Measurements from ENCODE around the gene GALNT15. TPM values are rescaled to one million over a fixed set of nuclear protein-coding genes. Genes with fewer than 3 reads are reported as not detected.

Gene GALNT15
- total and polyA plus RNA-seq, 2 of the 4 experiments (the other 2 are of a cell fraction), result 12.8 to 19.7 TPM

GRCh38 chr3:16262174-16262573 is 87.7 kb downstream of the GALNT15 start:
- H2BK5ac ChIP-seq (ENCODE audit: low read depth, low read length, poor library complexity, severe bottlenecking), result no peak overlapping the region
- no peak overlapping the region for H3K4me2 ChIP-seq (ENCODE audit: low read depth, low read length)
- H3K27ac ChIP-seq (ENCODE audit: insufficient read depth, low read length), result no peak overlapping the region
- no peaks in the 10 kb centered on the region for H3K9me3 ChIP-seq (ENCODE audit: control insufficient read depth, insufficient read depth, low read length)
- BruUV-seq (replicated peaks), result no TSS peak
- no peak overlapping the region for H2AK5ac ChIP-seq (ENCODE audit: low read depth, low read length)
- no peak overlapping the region for H2BK120ac ChIP-seq (ENCODE audit: low read depth, low read length)
- ChIA-PET POLR2A (ENCODE audit: unreplicated experiment) (no interaction called here), CTCF (no interaction called here)
- no peak overlapping the region for H2BK20ac ChIP-seq (ENCODE audit: low read depth, low read length)
- intact Hi-C loops (cut with micrococcal nuclease) (no loop called here), dilution Hi-C loops (cut with HindIII; ENCODE audit: low sequenced_read_pairs, unreplicated experiment) (no loop called here), in situ Hi-C loops (cut with MboI; ENCODE audit: low sequenced_read_pairs) (no loop called here)
- H3K56ac ChIP-seq (ENCODE audit: extremely low read depth, insufficient read depth, low read length), result no peak overlapping the region
- H4K5ac ChIP-seq (ENCODE audit: low read depth, low read length), result no peak overlapping the region
- ATAC-seq (ENCODE audit: low read depth) (no peak), DNase-seq (no peak)
- no peak overlapping the region for H2BK15ac ChIP-seq (ENCODE audit: low read depth, low read length)
- 88% methylated on average over 3 of the region's 4 CpGs; no CpG with 5 or more reads in 1 of the 2 experiments for WGBS, 2 experiments (ENCODE audit: extremely low coverage in 2 of 2, insufficient read length in 1 of 2)
- no peak overlapping the region for H4K91ac ChIP-seq (ENCODE audit: insufficient read depth, low read depth, low read length)
- TF ChIP-seq USF2 (IDR thresholded peaks at IDR 0.05; ENCODE audit: low read depth, low read length) (no peak), MAZ (IDR thresholded peaks at IDR 0.05; ENCODE audit: borderline replicate concordance, low read depth, low read length) (no peak)
- H3K14ac ChIP-seq (replicated peaks; ENCODE audit: low read depth, low read length), result no peak overlapping the region
- no peak overlapping the region for H3K18ac ChIP-seq (ENCODE audit: low read depth, low read length)
- H2AK9ac ChIP-seq (replicated peaks; ENCODE audit: low read depth, low read length, poor library complexity), result no peak overlapping the region
- peaks cover 5% of the 10 kb centered on the region for H3K36me3 ChIP-seq (ENCODE audit: control insufficient read depth, insufficient read depth, low read length)
- peaks cover 3% of the 10 kb centered on the region; the same call in 1 of the 2 replicates for H3K9me1 ChIP-seq (ENCODE audit: insufficient read depth, low read length)
- no peak overlapping the region for H3K4ac ChIP-seq (ENCODE audit: low read depth, low read length)
- no peaks in the 10 kb centered on the region for H3K4me1 ChIP-seq (ENCODE audit: control insufficient read depth, insufficient read depth, low read length)
- no peaks in the 10 kb centered on the region for H4K20me1 ChIP-seq (ENCODE audit: insufficient read depth, low read length)
- no peak overlapping the region for H4K8ac ChIP-seq (ENCODE audit: low read depth in 2 of 2, low read length in 2 of 2)
- no peak overlapping the region for H2AFZ ChIP-seq (replicated peaks; ENCODE audit: low read length, poor library complexity)
- H3K79me1 ChIP-seq (ENCODE audit: low read depth in 1 of 2, low read length in 2 of 2), result peaks cover 37 to 50% of the 10 kb centered on the region in 2 experiments
- H3K9ac ChIP-seq (ENCODE audit: low read depth, low read length), result no peak overlapping the region
- no peak overlapping the region for H3K4me3 ChIP-seq (ENCODE audit: insufficient read depth, low read depth, low read length)
- H3K27me3 ChIP-seq (ENCODE audit: control insufficient read depth, insufficient read depth, low read length), result no peaks in the 10 kb centered on the region
- no peak overlapping the region for H3K23ac ChIP-seq (ENCODE audit: low read depth, low read length)
